Epithelial cell of proximal tubule (primary cell): ENCODE measurements around the gene NT5C1A. TPM values are rescaled to one million over a fixed set of nuclear protein-coding genes. Genes with fewer than 3 reads are reported as not detected.

ENCODE experiments used
- DNase-seq: peaks from one replicate; pipeline ENCODE4 v3.0.0-alpha.2; 2011; ENCODE audit warnings: low read depth
- H3K4me3 ChIP-seq: 2 replicates; pipeline ENCODE4 v1.5.1; 2011; ENCODE audit warnings: low read depth, mild to moderate bottlenecking, low read length
- total RNA-seq: library from RNA; depleted of rRNA; stranded (reverse); fragments of >200 nt; gene quantifications from 2 replicates; pipeline ENCODE4 v1.2.3, GENCODE V29; 2015
- TF ChIP-seq, protein P1 (sequence below): conservative IDR thresholded peaks from 2 replicates; pipeline ENCODE4 v1.5.1; 2012; ENCODE audit warnings: low read depth, mild to moderate bottlenecking, low read length

NT5C1A gene
- total RNA-seq, 1 donor from 2014 or later = not detected

DNA sequence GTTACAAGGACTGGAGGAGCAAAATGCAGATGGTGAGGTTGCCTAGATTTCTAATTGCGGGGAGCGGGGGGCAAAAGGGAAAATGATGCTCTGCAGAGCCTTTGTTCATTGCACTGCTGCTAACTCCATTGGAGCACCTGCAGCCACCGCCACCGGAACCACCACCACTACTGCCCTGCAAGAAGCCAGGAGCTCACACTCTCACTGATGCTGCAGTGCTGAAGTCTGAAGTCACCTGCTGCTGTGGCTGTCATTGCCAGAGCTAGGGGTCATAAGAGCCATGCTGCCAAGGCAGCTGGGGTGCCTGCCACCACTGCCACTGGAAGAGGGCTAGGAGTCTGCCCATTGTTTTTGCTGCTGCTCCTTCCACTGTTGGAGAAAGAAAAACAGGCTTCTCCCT is 26.7 kb upstream of the NT5C1A start:
- TF ChIP-seq, protein P1, sequence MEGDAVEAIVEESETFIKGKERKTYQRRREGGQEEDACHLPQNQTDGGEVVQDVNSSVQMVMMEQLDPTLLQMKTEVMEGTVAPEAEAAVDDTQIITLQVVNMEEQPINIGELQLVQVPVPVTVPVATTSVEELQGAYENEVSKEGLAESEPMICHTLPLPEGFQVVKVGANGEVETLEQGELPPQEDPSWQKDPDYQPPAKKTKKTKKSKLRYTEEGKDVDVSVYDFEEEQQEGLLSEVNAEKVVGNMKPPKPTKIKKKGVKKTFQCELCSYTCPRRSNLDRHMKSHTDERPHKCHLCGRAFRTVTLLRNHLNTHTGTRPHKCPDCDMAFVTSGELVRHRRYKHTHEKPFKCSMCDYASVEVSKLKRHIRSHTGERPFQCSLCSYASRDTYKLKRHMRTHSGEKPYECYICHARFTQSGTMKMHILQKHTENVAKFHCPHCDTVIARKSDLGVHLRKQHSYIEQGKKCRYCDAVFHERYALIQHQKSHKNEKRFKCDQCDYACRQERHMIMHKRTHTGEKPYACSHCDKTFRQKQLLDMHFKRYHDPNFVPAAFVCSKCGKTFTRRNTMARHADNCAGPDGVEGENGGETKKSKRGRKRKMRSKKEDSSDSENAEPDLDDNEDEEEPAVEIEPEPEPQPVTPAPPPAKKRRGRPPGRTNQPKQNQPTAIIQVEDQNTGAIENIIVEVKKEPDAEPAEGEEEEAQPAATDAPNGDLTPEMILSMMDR = no peak
- no peak overlapping the region for H3K4me3 ChIP-seq
- DNase-seq = no peak

DNA sequence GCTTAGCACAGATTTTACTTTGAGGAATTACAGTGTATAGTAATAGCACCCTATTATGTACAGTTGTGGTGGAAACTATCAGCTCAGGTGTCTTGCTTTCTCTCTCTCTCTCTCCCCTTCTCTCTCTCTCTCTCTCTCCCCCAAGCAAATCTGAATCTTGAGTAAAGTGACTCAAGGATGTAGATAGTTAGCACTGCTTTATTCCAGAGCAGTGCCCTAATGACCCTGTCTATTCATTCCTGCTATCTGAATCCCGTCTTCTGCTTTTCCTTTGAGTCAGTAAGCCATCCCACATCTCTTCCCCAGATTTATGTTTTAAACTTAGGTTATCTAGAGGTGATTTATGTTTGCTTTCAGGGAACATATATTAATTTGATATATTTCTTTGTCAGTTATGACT is 24.5 kb upstream of the NT5C1A start:
- DNase-seq = no peak
- TF ChIP-seq, protein P1 = no peak

DNA sequence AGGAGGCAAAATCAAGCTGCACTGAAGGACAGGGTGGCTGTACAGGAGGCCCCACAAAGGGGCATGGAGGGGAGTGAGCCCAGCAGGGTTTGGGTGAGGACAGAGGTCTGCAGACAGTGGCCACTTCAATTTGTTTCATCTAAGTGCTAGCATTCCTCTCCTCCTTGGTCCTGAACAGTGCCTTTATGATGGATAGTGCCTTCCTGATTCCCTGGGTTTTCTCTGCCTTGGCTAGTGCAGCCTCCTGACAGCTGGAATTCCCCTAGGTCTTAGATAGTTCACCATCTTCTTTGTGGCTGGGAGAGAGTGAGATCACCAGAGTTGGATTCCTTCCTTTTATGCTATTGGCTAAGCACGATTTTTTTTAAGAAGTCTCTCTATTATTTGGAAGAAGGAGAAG is 23.1 kb upstream of the NT5C1A start:
- DNase-seq = peak; percentile 7
- TF ChIP-seq, protein P1 = no peak
- no peak overlapping the region for H3K4me3 ChIP-seq

More for the DNA sequence above, 24.5 kb upstream of the NT5C1A start:
- H3K4me3 ChIP-seq = no peak overlapping the region

DNA sequence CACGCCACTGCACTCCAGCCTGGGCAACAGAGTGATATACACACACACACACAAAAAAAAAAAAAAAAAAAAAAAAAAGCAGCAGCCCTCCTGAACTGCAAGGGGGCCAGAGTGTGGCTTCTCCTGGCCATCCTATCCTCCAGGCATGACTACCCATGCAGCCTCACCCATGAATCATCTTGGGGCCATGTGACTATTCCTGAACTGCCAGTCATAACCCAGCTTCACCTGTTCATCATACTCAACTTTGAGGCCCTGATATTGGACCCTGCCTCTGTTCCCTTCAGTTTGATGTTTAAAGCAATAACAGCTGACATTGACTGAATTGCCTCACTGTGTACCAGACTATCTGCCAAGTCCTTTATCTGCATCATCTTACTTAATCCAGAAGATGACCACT is 22.1 kb upstream of the NT5C1A start:
- no peak for DNase-seq
- H3K4me3 ChIP-seq = no peak overlapping the region
- TF ChIP-seq, protein P1 = no peak

DNA sequence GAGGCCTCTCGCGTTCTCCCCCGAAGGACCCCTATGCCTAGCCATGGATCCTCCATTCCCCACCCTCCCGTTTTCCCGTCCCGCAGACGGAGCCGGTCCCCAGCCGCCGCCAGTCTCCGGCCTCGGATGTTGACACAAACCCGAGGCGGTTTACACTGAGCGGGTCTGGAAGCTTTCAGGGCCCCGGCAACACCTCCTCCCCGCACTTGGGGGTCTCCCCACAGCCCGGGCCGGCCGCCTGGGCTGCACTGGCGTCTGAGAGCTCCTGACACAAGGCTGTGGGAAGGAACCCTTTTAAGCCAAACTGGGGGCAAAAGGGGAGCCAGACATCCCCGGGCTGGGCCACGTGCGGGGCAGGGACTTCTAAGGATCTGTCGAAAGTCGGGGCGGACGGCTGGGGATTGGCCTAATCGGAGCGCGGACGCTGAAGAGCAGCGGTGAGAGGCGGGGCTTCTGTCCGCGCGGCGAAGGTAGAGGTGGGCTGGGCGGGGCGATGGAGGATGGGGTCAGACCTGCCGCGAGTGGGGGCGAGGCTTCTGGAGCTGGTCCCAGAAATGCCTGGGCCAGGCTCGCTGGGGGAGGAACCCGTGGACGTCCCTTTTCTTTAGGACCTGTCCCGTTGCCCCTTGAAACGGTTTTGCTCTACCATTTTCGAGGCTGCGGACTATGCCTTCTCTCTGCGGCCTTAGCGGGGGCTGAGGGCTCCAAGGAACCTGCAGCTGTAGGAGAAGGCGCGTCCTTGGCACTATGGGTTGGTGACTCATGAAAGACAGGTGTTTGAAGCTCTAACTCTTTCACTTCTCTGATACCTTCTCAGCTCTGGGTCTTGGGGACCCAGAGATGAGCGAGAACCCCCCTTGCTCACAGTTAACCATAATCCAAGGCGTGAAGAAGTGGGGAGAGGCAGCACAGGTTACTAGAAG is 20.5 kb upstream of the NT5C1A start:
- TF ChIP-seq, protein P1 = no peak
- no peak overlapping the region for H3K4me3 ChIP-seq

DNA sequence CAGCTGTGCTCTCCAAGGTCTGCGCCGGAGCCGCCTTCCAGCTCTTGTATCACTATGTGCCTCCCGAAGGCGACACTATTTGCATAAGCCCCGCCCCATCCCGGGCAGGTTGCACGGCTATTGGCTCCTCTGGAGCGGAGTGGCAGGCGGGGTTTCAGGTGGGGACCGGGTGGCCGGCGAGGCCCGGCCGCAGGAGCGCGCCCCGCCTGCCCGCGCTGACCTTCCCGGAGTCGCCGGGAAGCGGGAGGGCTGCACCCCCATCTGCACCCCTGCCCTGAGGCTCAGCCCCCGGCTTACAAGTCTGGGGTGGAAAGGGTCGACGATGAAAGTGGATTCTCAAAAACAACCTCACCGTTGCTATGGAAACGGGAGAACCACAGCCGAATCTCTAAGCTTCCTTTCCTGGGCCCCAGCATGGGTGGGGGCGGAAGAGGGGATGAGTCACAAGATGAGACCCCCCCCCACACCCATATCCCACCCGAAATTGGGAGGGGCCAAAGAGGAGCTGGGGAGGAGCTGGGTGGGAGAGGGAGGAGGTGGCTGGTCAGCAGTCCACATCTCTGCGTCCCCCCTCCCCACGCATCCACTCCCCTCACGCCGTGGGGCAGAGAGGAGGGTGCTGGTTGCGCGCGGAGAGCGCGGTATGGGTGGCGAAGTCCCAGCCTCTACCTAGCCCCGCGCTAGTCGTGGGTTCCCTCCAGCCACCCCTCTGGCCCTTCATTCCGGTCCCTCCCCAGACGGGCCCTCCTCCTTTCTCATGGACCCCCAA is 19.7 kb upstream of the NT5C1A start, which contains the start of gene HPCAL4:
TSS of gene HPCAL4 (minus strand) at position 51 of the 769 bp plus-strand sequence. CDS start 6,830 bp downstream, outside the sequence.
- peak within 1 kb of the TSS; percentile 37 for H3K4me3 ChIP-seq
- no peak for DNase-seq
- TF ChIP-seq, protein P1 = no peak

More for the DNA sequence above, 20.5 kb upstream of the NT5C1A start:
- no peak for DNase-seq
